GM23338 (cell line): Measurements from ENCODE around the gene KCNJ11. TPM values are rescaled to one million over a fixed set of nuclear protein-coding genes. Genes with fewer than 3 reads are reported as not detected.

Experiments used
- ATAC-seq: fragments of 200-7000 bp; cut with Tn5 transposase; 3 replicates; pipeline ENCODE4 v1.9.1; 2020
- DNase-seq: peaks from one replicate; pipeline ENCODE4 v3.0.0-alpha.2; 2015; ENCODE audit warnings: low spot score
- H2AFZ ChIP-seq: fragments of 200-600 bp; sonication (generic); 2 replicates; pipeline ENCODE4 v1.8.0; 2016; ENCODE audit warnings: antibody characterized with exemption, mild to moderate bottlenecking, moderate library complexity
- H3F3A ChIP-seq: fragments of 200-600 bp; sonication (generic); replicated peaks from 2 replicates; pipeline ENCODE4 v1.8.0; 2017; ENCODE audit warnings: antibody characterized with exemption, mixed run types, low read depth
- H3K27ac ChIP-seq: fragments of 200-600 bp; sonication (generic); 2 replicates; pipeline ENCODE4 v1.6.1; 2016; ENCODE audit warnings: low read depth
- H3K27me3 ChIP-seq: fragments of 200-600 bp; sonication (generic); 2 replicates; pipeline ENCODE4 v1.8.0; 2016; ENCODE audit warnings: mild to moderate bottlenecking, mixed run types, moderate library complexity; ENCODE audit not compliant: insufficient read depth
- H3K36me3 ChIP-seq: fragments of 200-600 bp; sonication (generic); 2 replicates; pipeline ENCODE4 v1.8.0; 2016; ENCODE audit warnings: mild to moderate bottlenecking; ENCODE audit not compliant: insufficient read depth
- H3K4me1 ChIP-seq: fragments of 200-600 bp; sonication (generic); 2 replicates; pipeline ENCODE4 v1.8.0; 2016; ENCODE audit warnings: mild to moderate bottlenecking, moderate library complexity; ENCODE audit not compliant: insufficient read depth
- H3K4me2 ChIP-seq: fragments of 200-600 bp; sonication (generic); 2 replicates; pipeline ENCODE4 v1.7.1; 2017; ENCODE audit warnings: mixed run types
- H3K4me3 ChIP-seq: fragments of 200-600 bp; sonication (generic); 2 replicates; pipeline ENCODE4 v1.6.1; 2016; ENCODE audit warnings: mixed run types
- H3K79me2 ChIP-seq: fragments of 200-600 bp; sonication (generic); replicated peaks from 2 replicates; pipeline ENCODE4 v1.8.0; 2017; ENCODE audit warnings: mild to moderate bottlenecking; ENCODE audit not compliant: insufficient read depth
- H3K9me2 ChIP-seq: fragments of 200-600 bp; sonication (generic); 2 replicates; pipeline ENCODE4 v1.8.0; 2017; ENCODE audit not compliant: insufficient read depth
- H4K20me1 ChIP-seq: fragments of 200-600 bp; sonication (generic); replicated peaks from 2 replicates; pipeline ENCODE4 v1.8.0; 2017; ENCODE audit warnings: mild to moderate bottlenecking; ENCODE audit not compliant: insufficient read depth
- H3K27ac Mint-ChIP-seq: 2 replicates; pipeline ENCODE4 v1.8.0; 2020; ENCODE audit warnings: inconsistent platforms, mild to moderate bottlenecking, moderate library complexity, mixed read lengths
- H3K27me3 Mint-ChIP-seq: 3 replicates; pipeline ENCODE4 v1.8.0; 2022; ENCODE audit warnings: low read depth, mild to moderate bottlenecking, moderate library complexity, mixed read lengths, inconsistent platforms; ENCODE audit not compliant: insufficient read depth, poor library complexity
- H3K36me3 Mint-ChIP-seq: 3 replicates; pipeline ENCODE4 v1.8.0; 2021; ENCODE audit warnings: low read depth, mild to moderate bottlenecking, inconsistent platforms, moderate library complexity, mixed read lengths
- H3K4me1 Mint-ChIP-seq: 3 replicates; pipeline ENCODE4 v1.8.0; 2020; ENCODE audit warnings: mild to moderate bottlenecking, inconsistent platforms, mixed read lengths
- H3K4me3 Mint-ChIP-seq: 3 replicates; pipeline ENCODE4 v1.8.0; 2021; ENCODE audit warnings: moderate library complexity, mild to moderate bottlenecking, inconsistent platforms, mixed read lengths
- H3K9me3 Mint-ChIP-seq: 3 replicates; pipeline ENCODE4 v1.8.0; 2020; ENCODE audit warnings: moderate library complexity, mild to moderate bottlenecking, inconsistent platforms, mixed read lengths
- CREB1 ChIP-seq: fragments of 250-450 bp; sonication (Bioruptor Pico); IDR thresholded peaks from 2 replicates; pipeline ENCODE4 v1.5.0; 2020; ENCODE audit warnings: low read depth, mild to moderate bottlenecking, moderate library complexity
- CTCF ChIP-seq, 2 experiments: fragments of 200-600 bp in 1 of 2; sonication (generic) in 1 of 2; conservative IDR thresholded peaks; 2 replicates each; pipeline versions ENCODE4 v1.5.1 to v1.6.1; 2016 to 2017; ENCODE audit warnings: antibody characterized with exemption in 2 of 2, low read depth in 2 of 2, mild to moderate bottlenecking in 2 of 2, moderate library complexity in 1 of 2
- EZH2 ChIP-seq: fragments of 200-600 bp; sonication (generic); IDR thresholded peaks from one replicate; pipeline ENCODE4 v1.8.0; 2017; ENCODE audit warnings: antibody characterized with exemption, mild to moderate bottlenecking, low read depth; ENCODE audit not compliant: unreplicated experiment
- POLR2AphosphoS5 ChIP-seq: IDR thresholded peaks from 2 replicates; pipeline ENCODE4 v1.6.1; 2016; ENCODE audit warnings: antibody characterized with exemption, low read depth
- ZNF462 ChIP-seq: fragments of 250-450 bp; sonication (Bioruptor Pico); IDR thresholded peaks from 2 replicates; pipeline ENCODE4 v1.5.0; 2020; ENCODE audit warnings: mild to moderate bottlenecking, moderate library complexity
- polyA plus RNA-seq: library from polyadenylated mRNA; unstranded; fragments of >200 nt; fragmentation: Nextera tagmentation; extraction: Ambion mirVana; gene quantifications from 2 replicates; pipeline ENCODE4 v1.2.1, GENCODE V29; 2016
- total RNA-seq: library from RNA; depleted of rRNA; stranded (reverse); fragments of >200 nt; shearing (Covaris generic); gene quantifications from 2 replicates; pipeline ENCODE4 v1.2.3, GENCODE V29; 2014

The KCNJ11 gene
- total and polyA plus RNA-seq, 2 experiments from 2014 or later, result 0.89 to 7.9 TPM

- Histone ChIP-seq H3K4me1 (peaks cover 18% of the 10 kb centered on the region), H2AFZ (peak overlapping the region; percentile 95), H3K36me3 (no peaks in the 10 kb centered on the region), H3K4me2 (peak overlapping the region; percentile 76), H3F3A (0 out of 2 replicates have a peak, but pooled peaks cover 3% of the 10 kb centered on the region), H3K27ac (no peak overlapping the region), H3K4me3 (peak overlapping the region; percentile 69), H3K79me2 (no peaks in the 10 kb centered on the region), H3K9me2 (no peaks in the 10 kb centered on the region), H3K27me3 (peaks cover 68% of the 10 kb centered on the region), H4K20me1 (0 out of 2 replicates have a peak, but pooled peaks cover 3% of the 10 kb centered on the region)
- peaks cover 53% of the 10 kb centered on the region for H3K27me3 Mint-ChIP-seq
- TF ChIP-seq POLR2AphosphoS5 (0 out of 2 replicates have a peak, but pooled peaks have one; percentile 20), EZH2 (peak; percentile 70), CTCF (conservative IDR thresholded peaks at IDR 0.05; ENCODE audit: low read depth in 2 of 2) (no peak), CREB1 (CRISPR knock-in tag) (peak; percentile 65), ZNF462 (CRISPR knock-in tag) (no peak)
- DNase-seq, result peak; percentile 75
- no peak overlapping the region for H3K27ac Mint-ChIP-seq
- peak; percentile 70 for ATAC-seq
- peaks cover 13% of the 10 kb centered on the region for H3K9me3 Mint-ChIP-seq
- peaks cover 21% of the 10 kb centered on the region for H3K4me1 Mint-ChIP-seq
- peak overlapping the region; percentile 76 for H3K4me3 Mint-ChIP-seq
- peaks cover 3% of the 10 kb centered on the region; the same call in 1 of the 3 replicates for H3K36me3 Mint-ChIP-seq
Measured at GRCh38 chr11:17352950-17353820, 35.3 kb downstream of the KCNJ11 start.
